ENCODE measurements around the gene ELFN1.

GRCh38 chr7:1693991-1694524 is 24.0 kb downstream of the ELFN1 start:
- TF ChIP-seq CTCF (IDR thresholded peaks at IDR 0.05; ENCODE audit: low read depth, low read length, missing input control) (no peak), REST (IDR thresholded peaks at IDR 0.05) (no peak)
